ENCODE data around the gene CUEDC1.

CUEDC1 gene

GRCh38 chr17:57990037-57990436, 34.8 kb upstream of the CUEDC1 start:
- Mint-ChIP-seq H3K27ac (peak overlapping the region; percentile 96), H3K36me3 (peaks cover 31% of the 10 kb centered on the region), H3K4me1 (peaks cover 34% of the 10 kb centered on the region), H3K9me3 (no peaks in the 10 kb centered on the region), H3K4me3 (no peak overlapping the region)
- ATAC-seq, result no peak
- no peak for DNase-seq (ENCODE audit: low spot score in 2 of 2)

- H3K4me3 Mint-ChIP-seq, result peak overlapping the region; percentile 91
- peak; percentile 83 for ATAC-seq
- peak overlapping the region; percentile 96 for H3K27ac Mint-ChIP-seq
- peak; percentile 73 to 87 for DNase-seq (ENCODE audit: low spot score in 2 of 2)
- H3K36me3 Mint-ChIP-seq, result peaks cover 39% of the 10 kb centered on the region
- peaks cover 43% of the 10 kb centered on the region for H3K4me1 Mint-ChIP-seq
- no peaks in the 10 kb centered on the region for H3K9me3 Mint-ChIP-seq
These were observed 33.4 kb upstream of the CUEDC1 start for GRCh38 chr17:57988301-57989250.

GRCh38 chr17:57987581-57988300, 32.5 kb upstream of the CUEDC1 start, which contains the start of gene VEZF1:
Gene VEZF1 (minus strand): TSS chr17:57988254. CDS start chr17:57988111, 143 bp downstream.
- peaks cover 50% of the 10 kb centered on the region for H3K4me1 Mint-ChIP-seq
- H3K4me3 Mint-ChIP-seq, result peak within 1 kb of the TSS; percentile 91
- ATAC-seq (peak; percentile 80), DNase-seq (ENCODE audit: low spot score in 2 of 2) (peak in 1 of 2 donors; percentile 90)
- H3K36me3 Mint-ChIP-seq, result peaks cover 34% of the 10 kb centered on the region
- peak within 1 kb of the TSS; percentile 96 for H3K27ac Mint-ChIP-seq
- no peaks in the 10 kb centered on the region for H3K9me3 Mint-ChIP-seq

DNA sequence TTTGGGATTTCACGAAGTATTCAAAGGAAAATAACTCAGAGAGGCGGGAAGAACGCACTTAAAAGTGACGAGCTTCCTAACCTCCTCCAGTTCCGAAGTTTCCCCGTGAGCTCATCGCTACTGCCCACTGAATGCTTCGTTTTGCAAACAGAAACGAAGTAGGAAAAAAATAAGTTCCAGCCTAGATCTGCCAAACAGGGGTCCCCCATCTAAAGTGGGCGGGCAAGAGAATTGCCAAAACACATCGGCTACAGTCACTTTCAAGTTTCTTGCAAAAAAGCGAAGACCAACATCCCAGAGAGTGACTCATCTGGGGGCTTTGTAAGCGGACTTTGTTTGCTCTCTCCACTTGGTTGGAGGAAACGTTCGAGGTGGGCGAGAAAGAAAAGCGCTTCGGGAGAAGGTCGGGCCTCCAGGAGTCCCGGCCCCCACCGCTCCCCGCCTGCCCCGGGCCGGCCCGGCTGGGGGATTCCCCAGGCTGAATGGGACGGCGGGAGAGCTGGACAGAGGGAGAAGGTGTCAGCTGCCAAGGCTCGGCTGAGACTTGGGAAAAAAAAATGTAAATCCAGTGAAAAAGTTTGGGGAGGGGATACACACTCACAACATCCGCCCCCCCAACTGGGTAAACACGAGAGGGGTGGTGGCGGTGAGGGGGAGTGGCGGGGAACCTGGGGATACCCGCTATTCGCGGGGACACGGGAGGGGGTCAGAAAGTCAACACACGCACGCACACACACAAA, 31.8 kb upstream of the CUEDC1 start:
- Mint-ChIP-seq H3K9me3 (no peaks in the 10 kb centered on the region), H3K36me3 (peaks cover 39% of the 10 kb centered on the region), H3K4me1 (peaks cover 57% of the 10 kb centered on the region), H3K27ac (peak overlapping the region; percentile 96), H3K4me3 (peak overlapping the region; percentile 91)
- peak; percentile 33 for ATAC-seq
- DNase-seq (ENCODE audit: low spot score in 2 of 2), result peak; percentile 19 to 70

DNA sequence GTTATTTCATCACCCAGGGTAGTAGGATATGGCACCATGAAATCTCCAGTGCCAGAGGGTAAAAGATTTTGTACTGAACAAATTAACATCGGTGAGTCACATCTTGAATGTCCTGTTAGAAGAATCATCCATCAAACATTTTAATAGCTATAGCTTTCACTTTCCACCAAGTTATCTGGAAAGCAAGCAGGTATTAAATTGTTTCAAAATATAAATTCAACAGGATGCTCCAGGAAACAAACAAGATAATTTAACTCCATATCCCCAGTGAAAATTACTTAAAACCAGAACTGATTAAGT, 30.4 kb upstream of the CUEDC1 start:
- Mint-ChIP-seq H3K4me3 (peak overlapping the region; percentile 91), H3K27ac (no peak overlapping the region), H3K36me3 (peaks cover 53% of the 10 kb centered on the region), H3K9me3 (no peaks in the 10 kb centered on the region), H3K4me1 (peaks cover 62% of the 10 kb centered on the region)
- no peak for DNase-seq (ENCODE audit: low spot score in 2 of 2)
- no peak for ATAC-seq

- Mint-ChIP-seq H3K36me3 (peaks cover 58% of the 10 kb centered on the region), H3K27ac (no peak overlapping the region), H3K4me1 (peaks cover 62% of the 10 kb centered on the region), H3K4me3 (peak overlapping the region; percentile 91), H3K9me3 (no peaks in the 10 kb centered on the region)
- ATAC-seq, result no peak
- no peak for DNase-seq (ENCODE audit: low spot score in 2 of 2)
These were observed 29.9 kb upstream of the CUEDC1 start for GRCh38 chr17:57984936-57985674.

DNA sequence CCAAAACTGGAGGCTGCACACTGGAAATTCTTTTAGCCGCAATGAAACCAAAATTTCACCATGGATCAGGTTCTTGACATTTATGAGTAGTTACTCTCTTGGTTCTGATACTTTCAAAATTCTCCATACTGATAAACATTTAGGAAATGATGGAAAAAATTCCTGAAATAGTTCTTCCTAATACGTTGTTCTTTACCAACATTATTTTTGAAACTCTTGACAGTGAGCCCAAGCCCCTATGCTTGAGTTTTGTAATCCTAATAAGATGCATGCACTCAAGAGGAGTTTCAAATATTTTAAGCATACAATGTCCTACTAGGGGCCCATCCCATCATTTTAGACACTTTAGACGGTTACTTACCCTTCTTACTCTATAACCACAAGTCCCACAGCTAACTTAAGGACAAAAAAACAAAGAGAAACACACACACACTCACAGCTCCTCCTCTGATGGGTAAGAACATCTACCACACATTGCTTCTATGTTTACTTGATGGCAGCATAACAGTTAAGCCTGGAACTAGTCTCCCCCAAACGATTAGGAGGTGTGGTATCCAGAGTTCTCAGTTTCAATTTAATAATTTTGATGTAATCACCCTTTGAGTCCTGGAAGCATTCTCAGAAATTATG, 29.2 kb upstream of the CUEDC1 start:
- H3K27ac Mint-ChIP-seq, result no peak overlapping the region
- peaks cover 66% of the 10 kb centered on the region for H3K36me3 Mint-ChIP-seq

DNA sequence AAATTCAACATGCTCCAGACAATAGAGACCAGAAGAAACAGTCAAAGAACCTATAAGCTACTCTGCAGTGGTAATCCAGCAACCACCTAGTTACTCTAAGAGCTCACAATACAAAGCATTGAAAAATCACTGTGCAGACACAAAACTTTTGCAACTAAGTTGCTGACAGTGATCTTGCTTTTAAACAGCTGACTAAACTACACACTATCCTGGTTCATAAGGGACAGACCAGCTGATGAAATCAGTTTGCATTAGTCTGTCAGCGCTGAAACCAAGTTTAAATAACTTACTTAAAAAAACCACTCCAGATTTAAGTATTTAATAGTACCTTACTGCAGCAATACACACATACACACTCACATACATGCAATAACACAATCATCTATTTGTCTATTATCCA, 28.2 kb upstream of the CUEDC1 start:
- DNase-seq (ENCODE audit: low spot score in 2 of 2) (no peak), ATAC-seq (no peak)
- Mint-ChIP-seq H3K4me1 (peaks cover 56% of the 10 kb centered on the region), H3K27ac (no peak overlapping the region), H3K36me3 (peaks cover 68% of the 10 kb centered on the region), H3K9me3 (no peaks in the 10 kb centered on the region), H3K4me3 (no peak overlapping the region)

More for the DNA sequence above, 29.2 kb upstream of the CUEDC1 start:
- Mint-ChIP-seq H3K9me3 (no peaks in the 10 kb centered on the region), H3K4me1 (peaks cover 59% of the 10 kb centered on the region), H3K4me3 (peak overlapping the region; percentile 91)
- no peak for DNase-seq (ENCODE audit: low spot score in 2 of 2)
- ATAC-seq, result no peak

DNA sequence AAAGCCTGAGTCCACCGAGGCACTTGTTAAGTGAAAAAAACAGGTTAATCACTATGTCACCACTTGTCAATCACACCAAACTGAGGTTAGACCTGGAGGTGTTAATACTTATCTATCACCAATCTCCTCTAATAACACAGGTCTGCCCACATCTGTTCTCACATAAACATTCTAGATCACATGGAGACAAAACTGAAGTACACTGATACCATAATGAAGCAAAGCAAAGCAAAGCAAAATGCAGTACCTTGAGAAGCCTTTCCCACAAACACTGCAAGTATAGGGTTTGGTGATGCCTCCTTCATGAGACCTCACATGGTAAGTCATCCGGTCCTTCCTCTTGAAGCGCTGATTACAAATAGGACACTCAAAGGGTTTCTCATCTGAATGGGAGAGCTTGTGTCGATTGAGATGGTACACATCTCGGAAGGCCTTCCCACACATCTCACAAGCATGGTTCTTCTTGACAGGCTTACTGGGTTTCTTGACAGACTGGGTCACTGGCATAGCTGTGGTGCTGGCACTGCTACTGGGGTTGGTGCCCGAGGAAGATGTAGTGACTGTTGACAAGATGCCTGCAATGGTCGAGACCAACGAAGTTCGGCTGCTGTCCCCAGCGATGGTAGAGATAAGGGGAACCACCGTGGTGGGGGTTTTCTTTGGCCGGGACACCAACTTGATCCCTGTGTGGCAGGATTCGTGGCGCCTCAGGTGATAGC, 27.4 kb upstream of the CUEDC1 start:
- Mint-ChIP-seq H3K4me3 (peak overlapping the region; percentile 9), H3K4me1 (peaks cover 63% of the 10 kb centered on the region), H3K27ac (no peak overlapping the region), H3K9me3 (no peaks in the 10 kb centered on the region), H3K36me3 (peaks cover 73% of the 10 kb centered on the region)
- ATAC-seq, result peak; percentile 64
- no peak for DNase-seq (ENCODE audit: low spot score in 2 of 2)

GRCh38 chr17:57980522-57980921, 25.3 kb upstream of the CUEDC1 start:
- H3K27ac Mint-ChIP-seq, result no peak overlapping the region
- H3K4me1 Mint-ChIP-seq, result peaks cover 49% of the 10 kb centered on the region
- H3K9me3 Mint-ChIP-seq, result no peaks in the 10 kb centered on the region
- peaks cover 83% of the 10 kb centered on the region for H3K36me3 Mint-ChIP-seq
- H3K4me3 Mint-ChIP-seq, result no peak overlapping the region
- DNase-seq (ENCODE audit: low spot score in 2 of 2) (no peak), ATAC-seq (no peak)

GRCh38 chr17:57979076-57979475, 23.9 kb upstream of the CUEDC1 start:
- H3K9me3 Mint-ChIP-seq, result no peaks in the 10 kb centered on the region
- DNase-seq (ENCODE audit: low spot score in 2 of 2) (no peak), ATAC-seq (no peak)
- H3K4me3 Mint-ChIP-seq, result no peak overlapping the region
- peaks cover 90% of the 10 kb centered on the region for H3K36me3 Mint-ChIP-seq
- no peak overlapping the region for H3K27ac Mint-ChIP-seq
- H3K4me1 Mint-ChIP-seq, result peaks cover 38% of the 10 kb centered on the region

GRCh38 chr17:57976594-57976993, 21.4 kb upstream of the CUEDC1 start:
- no peaks in the 10 kb centered on the region for H3K9me3 Mint-ChIP-seq
- H3K4me3 Mint-ChIP-seq, result no peak overlapping the region
- peaks cover 95% of the 10 kb centered on the region for H3K36me3 Mint-ChIP-seq
- ATAC-seq, result no peak
- H3K27ac Mint-ChIP-seq, result peak overlapping the region; percentile 65
- no peak for DNase-seq (ENCODE audit: low spot score in 2 of 2)
- peaks cover 13% of the 10 kb centered on the region for H3K4me1 Mint-ChIP-seq

DNA sequence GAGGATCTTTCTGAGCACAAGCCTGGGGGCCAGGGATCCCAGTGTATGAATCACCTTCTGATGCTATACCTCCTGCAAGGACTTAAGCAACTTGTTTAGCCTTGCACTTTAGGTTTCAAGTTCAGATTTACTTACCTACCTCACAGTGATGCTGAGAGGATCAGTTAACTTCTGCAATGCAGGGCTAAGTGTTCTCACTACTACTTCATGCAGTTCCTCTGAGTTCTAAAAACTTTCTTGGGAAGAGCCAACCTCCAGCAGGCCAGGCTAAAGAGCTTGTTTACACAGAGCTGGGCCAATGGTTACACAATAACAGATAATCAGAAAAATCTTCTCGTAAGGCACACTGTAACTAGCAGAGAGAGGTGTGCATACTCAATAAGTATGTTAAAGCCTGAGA, 19.8 kb upstream of the CUEDC1 start:
- Mint-ChIP-seq H3K9me3 (no peaks in the 10 kb centered on the region), H3K36me3 (peaks cover 80% of the 10 kb centered on the region), H3K4me1 (peaks cover 12% of the 10 kb centered on the region), H3K27ac (no peak overlapping the region), H3K4me3 (no peak overlapping the region)
- ATAC-seq, result no peak
- no peak for DNase-seq (ENCODE audit: low spot score in 2 of 2)
